Uterus (tissue), 2 donors: ENCODE measurements around the gene GPALPP1.

Experiments used
- CTCF ChIP-seq, 4 experiments: fragments of 200-600 bp in 2 of 4; fragments of 450-650 bp in 2 of 4; sonication (generic) in 2 of 4; IDR thresholded peaks; one replicate each; pipeline ENCODE4 v1.5.1; 2016 to 2019; ENCODE audit warnings: antibody characterized with exemption in 4 of 4, mild to moderate bottlenecking in 2 of 4, moderate library complexity in 1 of 4
- POLR2A ChIP-seq, 2 donors: fragments of 450-650 bp; IDR thresholded peaks; one replicate each; pipeline ENCODE4 v1.6.1; 2016; ENCODE audit warnings: antibody characterized with exemption in 2 of 2, mild to moderate bottlenecking in 1 of 2, moderate library complexity in 1 of 2

GRCh38 chr13:44989941-44990340, 603 bp downstream of the GPALPP1 start:
- TF ChIP-seq CTCF (IDR thresholded peaks at IDR 0.05) (no peak), POLR2A (IDR thresholded peaks at IDR 0.05) (no peak)
